Non-pigmented ciliary epithelial cell (primary cell): ENCODE measurements around the gene NBEA.

ENCODE experiments used
- DNase-seq: peaks from one replicate; pipeline ENCODE4 v3.0.0-alpha.2; 2010; ENCODE audit warnings: low read depth

NBEA gene

GRCh38 chr13:35712907-35713761, 771.1 kb downstream of the NBEA start:
- no peak for DNase-seq

DNA sequence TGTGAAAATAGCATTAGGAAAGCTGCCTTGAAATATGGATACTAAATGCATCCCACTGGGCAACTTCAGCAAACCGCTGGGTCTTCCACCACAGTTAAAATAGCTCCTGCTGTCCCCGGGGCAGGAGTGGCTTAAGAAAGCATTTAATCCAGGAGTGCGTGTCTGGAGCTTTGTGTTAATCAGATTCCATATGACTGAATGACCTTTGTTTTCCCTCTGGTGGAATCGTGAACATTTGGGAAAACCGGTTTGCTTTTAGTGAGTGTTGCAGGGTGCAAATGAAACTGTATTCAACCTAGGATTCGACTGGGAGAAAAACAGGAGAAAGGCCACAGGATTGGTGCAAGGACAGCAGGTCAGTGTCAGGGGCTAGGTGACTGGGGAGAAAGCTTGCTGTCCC, 772.1 kb downstream of the NBEA start:
- DNase-seq, result no peak

DNA sequence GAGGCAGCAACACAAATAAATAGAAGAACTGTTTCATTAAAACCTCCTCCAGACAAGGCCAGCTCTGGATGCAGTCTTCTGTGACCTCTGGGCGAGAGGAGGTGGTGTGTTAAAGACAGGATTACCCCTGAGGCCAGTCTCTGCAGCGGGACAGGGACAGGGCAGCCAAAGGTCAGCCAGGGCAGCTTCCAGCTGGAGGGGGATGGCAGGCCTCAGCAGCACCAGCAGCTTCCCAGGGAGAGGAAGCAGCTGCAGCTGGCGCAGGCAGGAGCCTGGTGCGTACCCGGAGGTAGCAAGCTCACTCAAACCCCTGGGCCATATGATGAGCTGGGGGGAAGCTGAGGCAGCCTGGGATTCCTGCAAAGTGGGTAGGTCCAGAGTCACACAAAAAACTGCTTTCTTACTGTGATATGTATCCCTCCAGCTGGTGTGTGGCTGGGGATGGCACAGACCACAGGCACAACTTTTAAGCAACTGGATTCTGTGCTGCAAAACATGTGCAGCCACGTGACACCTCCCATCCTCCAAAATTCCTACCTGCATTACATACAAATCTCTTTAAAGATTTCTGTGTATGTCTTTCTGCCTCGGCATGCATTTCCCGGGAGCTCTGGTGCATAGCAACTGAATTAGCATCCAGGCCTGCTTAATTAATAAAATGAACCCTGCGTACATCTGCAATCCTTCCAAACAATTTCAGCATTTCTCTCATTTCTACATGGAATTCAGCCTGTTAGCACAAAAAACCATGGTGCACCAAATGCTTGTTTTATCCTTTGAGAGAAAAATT, 772.7 kb downstream of the NBEA start:
- DNase-seq, result no peak

GRCh38 chr13:35716186-35716585, 774.1 kb downstream of the NBEA start:
- DNase-seq, result no peak

GRCh38 chr13:35716729-35717128, 774.7 kb downstream of the NBEA start:
- DNase-seq, result no peak

DNA sequence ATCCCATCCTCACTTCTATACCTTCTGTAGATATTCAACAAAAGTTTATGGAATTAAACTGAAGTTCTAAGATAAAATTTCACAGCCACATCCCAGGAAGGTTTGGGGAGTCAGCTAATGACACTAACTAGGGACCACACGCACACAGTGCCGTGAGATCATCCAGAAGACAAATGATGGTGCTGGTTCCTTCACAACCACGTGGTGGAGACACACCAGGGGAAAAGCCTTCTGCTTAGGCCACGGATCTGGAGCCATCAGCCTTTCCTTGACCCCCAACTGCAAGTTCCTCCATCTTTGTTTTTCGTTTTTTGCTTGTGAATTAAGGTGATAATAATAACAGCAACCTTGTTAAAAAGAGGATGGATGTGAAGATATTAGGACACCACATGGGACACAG, 776.0 kb downstream of the NBEA start:
- no peak for DNase-seq

GRCh38 chr13:35720290-35720689, 778.2 kb downstream of the NBEA start:
- DNase-seq, result no peak

DNA sequence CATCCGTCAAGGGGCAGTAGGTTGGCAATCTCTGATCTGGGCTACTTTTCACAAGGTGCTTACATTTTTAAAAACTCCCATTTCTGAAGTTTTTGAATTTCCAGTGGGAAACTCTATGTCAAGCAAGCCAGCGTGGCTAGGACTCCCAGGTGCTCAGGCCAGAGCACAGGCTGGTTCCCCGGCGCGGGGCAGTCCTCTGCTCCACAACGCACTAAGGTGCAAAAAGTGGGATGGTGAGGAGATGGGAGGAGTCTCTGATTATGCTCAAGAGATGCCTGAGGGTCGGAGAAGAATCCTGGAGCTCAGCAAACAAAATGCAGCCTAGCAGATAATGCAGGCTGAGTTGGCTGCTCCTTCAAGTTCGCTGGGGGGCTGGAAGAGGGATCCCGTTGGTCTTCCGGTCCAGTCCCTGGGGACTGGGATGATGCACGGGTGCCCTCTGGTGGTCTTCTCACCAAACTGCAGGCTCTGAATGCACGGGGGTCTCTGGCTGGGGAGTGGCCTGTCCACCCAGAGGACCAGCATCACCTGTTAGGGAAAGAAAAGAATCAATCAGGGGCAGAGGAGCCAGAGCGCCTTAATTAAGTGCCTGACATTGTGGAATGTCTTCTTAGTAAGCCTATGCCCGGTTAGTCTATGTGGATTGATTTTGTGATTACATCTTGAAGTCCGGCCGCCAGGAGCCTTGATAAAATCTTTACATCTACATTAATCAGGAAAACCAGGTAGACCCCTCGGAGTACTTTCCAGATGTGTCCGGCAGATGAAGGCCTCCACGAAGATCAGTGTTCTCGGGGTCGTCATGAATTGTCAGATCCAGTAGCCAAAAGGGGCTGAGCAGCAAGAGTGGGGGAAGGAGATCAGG, 778.9 kb downstream of the NBEA start:
- no peak for DNase-seq
